Memory B cell (primary cell): ENCODE data around the gene ZNF442.
"Not testable (repeated sequence)": the region's sequence is repeated elsewhere in the genome, so short reads cannot be mapped to it uniquely, and the experiment has no call there.

Experiments used
- ATAC-seq: fragments of 150-1000 bp; cut with Tn5 transposase; 2 replicates; pipeline ENCODE4 v1.10.0; 2021; ENCODE audit warnings: low read depth, mild to moderate bottlenecking, moderate library complexity
- DNase-seq, 2 donors: peaks; one replicate each; pipeline ENCODE4 v3.0.0; 2022; ENCODE audit warnings: low spot score in 2 of 2
- H3K27ac Mint-ChIP-seq: one replicate; pipeline ENCODE4 v1.8.0; 2022; ENCODE audit warnings: mild to moderate bottlenecking, moderate library complexity, mixed read lengths
- H3K27me3 Mint-ChIP-seq: one replicate; pipeline ENCODE4 v1.8.0; 2022; ENCODE audit warnings: mixed read lengths
- H3K36me3 Mint-ChIP-seq: one replicate; pipeline ENCODE4 v1.8.0; 2022; ENCODE audit warnings: mild to moderate bottlenecking, mixed read lengths
- H3K4me1 Mint-ChIP-seq: one replicate; pipeline ENCODE4 v1.8.0; 2022; ENCODE audit warnings: mixed read lengths
- H3K4me3 Mint-ChIP-seq: one replicate; pipeline ENCODE4 v1.8.0; 2022; ENCODE audit warnings: mild to moderate bottlenecking, moderate library complexity, mixed read lengths
- H3K9me3 Mint-ChIP-seq: one replicate; pipeline ENCODE4 v1.8.0; 2022; ENCODE audit warnings: mixed read lengths

Gene ZNF442

GRCh38 chr19:12365236-12366162, at the start of gene ZNF442:
Gene ZNF442, minus strand, starts transcription at chr19:12365683. Its CDS starts 2,052 bp downstream, at chr19:12363631.
- Mint-ChIP-seq H3K4me3 (peak within 1 kb of the TSS; percentile 100), H3K36me3 (no peaks in the 10 kb centered on the region), H3K4me1 (peaks cover 10% of the 10 kb centered on the region), H3K9me3 (no peaks in the 10 kb centered on the region), H3K27ac (peak within 1 kb of the TSS; percentile 95), H3K27me3 (no peaks in the 10 kb centered on the region)
- DNase-seq = peak; percentile 64 to 69
- ATAC-seq = peak; percentile 95

- Mint-ChIP-seq H3K27ac (no peak overlapping the region), H3K4me3 (no peak overlapping the region), H3K27me3 (no peaks in the 10 kb centered on the region), H3K9me3 (peaks cover 8% of the 10 kb centered on the region), H3K36me3 (peaks cover 10% of the 10 kb centered on the region), H3K4me1 (no peaks in the 10 kb centered on the region)
- DNase-seq (no peak), ATAC-seq (no peak)
Measured at GRCh38 chr19:12411893-12412292, 46.4 kb upstream of the ZNF442 start.

- Mint-ChIP-seq H3K4me3 (peak within 1 kb of the TSS; percentile 96), H3K4me1 (peaks cover 14% of the 10 kb centered on the region), H3K9me3 (no peaks in the 10 kb centered on the region), H3K36me3 (peaks cover 4% of the 10 kb centered on the region), H3K27me3 (no peaks in the 10 kb centered on the region), H3K27ac (peak within 1 kb of the TSS; percentile 79)
- peak; percentile 91 for ATAC-seq
- DNase-seq = peak; percentile 64 to 70
Measured at GRCh38 chr19:12400633-12401502, 35.4 kb upstream of the ZNF442 start, which contains the start of gene ZNF799. Gene ZNF799, minus strand, starts transcription at chr19:12401271. Its CDS starts 201 bp downstream, at chr19:12401070.

GRCh38 chr19:12399901-12400632, 34.6 kb upstream of the ZNF442 start:
- H3K27ac Mint-ChIP-seq = peak overlapping the region; percentile 53
- not testable (repeated sequence) for H3K9me3 Mint-ChIP-seq, H3K36me3 Mint-ChIP-seq, H3K27me3 Mint-ChIP-seq
- DNase-seq (peak in 1 of 2 donors; percentile 15), ATAC-seq (peak; percentile 49)
- peak overlapping the region; percentile 96 for H3K4me3 Mint-ChIP-seq
- peaks cover 17% of the 10 kb centered on the region for H3K4me1 Mint-ChIP-seq

GRCh38 chr19:12391148-12391547, 25.7 kb upstream of the ZNF442 start:
- not testable (repeated sequence) for H3K27ac Mint-ChIP-seq, H3K4me3 Mint-ChIP-seq, ATAC-seq, H3K4me1 Mint-ChIP-seq, H3K27me3 Mint-ChIP-seq, DNase-seq
- H3K9me3 Mint-ChIP-seq = peaks cover 10% of the 10 kb centered on the region
- H3K36me3 Mint-ChIP-seq = peaks cover 52% of the 10 kb centered on the region

GRCh38 chr19:12386365-12386764, 20.9 kb upstream of the ZNF442 start:
- H3K4me1 Mint-ChIP-seq, H3K27me3 Mint-ChIP-seq, H3K9me3 Mint-ChIP-seq, H3K27ac Mint-ChIP-seq, DNase-seq, ATAC-seq, H3K4me3 Mint-ChIP-seq: not testable (repeated sequence)
- H3K36me3 Mint-ChIP-seq = peaks cover 36% of the 10 kb centered on the region

GRCh38 chr19:12380444-12380737, 14.9 kb upstream of the ZNF442 start:
- ATAC-seq (no peak), DNase-seq (no peak)
- H3K27ac Mint-ChIP-seq = no peak overlapping the region
- no peak overlapping the region for H3K4me3 Mint-ChIP-seq
- H3K27me3 Mint-ChIP-seq = no peaks in the 10 kb centered on the region
- H3K36me3 Mint-ChIP-seq = peaks cover 37% of the 10 kb centered on the region
- H3K9me3 Mint-ChIP-seq = peaks cover 19% of the 10 kb centered on the region
- H3K4me1 Mint-ChIP-seq = no peaks in the 10 kb centered on the region

- no peaks in the 10 kb centered on the region for H3K4me1 Mint-ChIP-seq
Measured at GRCh38 chr19:12379732-12380443, 14.4 kb upstream of the ZNF442 start.

GRCh38 chr19:12374026-12374425, 8.5 kb upstream of the ZNF442 start:
- no peak for DNase-seq
- Mint-ChIP-seq H3K4me3 (no peak overlapping the region), H3K27ac (no peak overlapping the region), H3K9me3 (peaks cover 9% of the 10 kb centered on the region), H3K4me1 (no peaks in the 10 kb centered on the region), H3K36me3 (peaks cover 16% of the 10 kb centered on the region), H3K27me3 (no peaks in the 10 kb centered on the region)
- no peak for ATAC-seq

More at GRCh38 chr19:12379732-12380443, 14.4 kb upstream of the ZNF442 start:
- Mint-ChIP-seq H3K27me3 (no peaks in the 10 kb centered on the region), H3K27ac (no peak overlapping the region), H3K36me3 (peaks cover 39% of the 10 kb centered on the region), H3K9me3 (peaks cover 19% of the 10 kb centered on the region), H3K4me3 (no peak overlapping the region)
- ATAC-seq (no peak), DNase-seq (no peak)

GRCh38 chr19:12364391-12365235, 870 bp downstream of the ZNF442 start:
- DNase-seq (peak in 1 of 2 donors; percentile 12), ATAC-seq (no peak)
- Mint-ChIP-seq H3K4me1 (peaks cover 10% of the 10 kb centered on the region), H3K9me3 (no peaks in the 10 kb centered on the region), H3K4me3 (peak overlapping the region; percentile 100), H3K27ac (peak overlapping the region; percentile 95), H3K36me3 (no peaks in the 10 kb centered on the region), H3K27me3 (no peaks in the 10 kb centered on the region)

GRCh38 chr19:12362236-12362635, 3.2 kb downstream of the ZNF442 start:
- not testable (repeated sequence) for H3K36me3 Mint-ChIP-seq, H3K27ac Mint-ChIP-seq, DNase-seq, H3K4me3 Mint-ChIP-seq, H3K27me3 Mint-ChIP-seq, H3K9me3 Mint-ChIP-seq, ATAC-seq
- H3K4me1 Mint-ChIP-seq = peaks cover 10% of the 10 kb centered on the region

GRCh38 chr19:12353375-12353774, 12.1 kb downstream of the ZNF442 start:
- Mint-ChIP-seq H3K4me3 (no peak overlapping the region), H3K9me3 (peaks cover 26% of the 10 kb centered on the region)

More at GRCh38 chr19:12353375-12353774, 12.1 kb downstream of the ZNF442 start:
- DNase-seq (no peak), ATAC-seq (no peak)
- H3K4me1 Mint-ChIP-seq = no peaks in the 10 kb centered on the region
- H3K27ac Mint-ChIP-seq = no peak overlapping the region
- peaks cover 42% of the 10 kb centered on the region for H3K36me3 Mint-ChIP-seq
- H3K27me3 Mint-ChIP-seq = no peaks in the 10 kb centered on the region
